HG03066 (cell line): ENCODE measurements around the gene C5.
"Not testable (repeated sequence)": the region's sequence is repeated elsewhere in the genome, so short reads cannot be mapped to it uniquely, and the experiment has no call there.

Experiments
- ATAC-seq: cut with Tn5 transposase; IDR thresholded peaks from one replicate; pipeline ENCODE4 v1.9.1; 2021; ENCODE audit warnings: low read depth; ENCODE audit not compliant: unreplicated experiment

The C5 gene

GRCh38 chr9:121050128-121050988 is at the start of gene C5:
C5 (minus strand) TSS chr9:121050275; CDS start chr9:121050246, 29 bp downstream.
- ATAC-seq = no peak

- no peak for ATAC-seq
These were observed 48.6 kb upstream of the C5 start for GRCh38 chr9:121098567-121099198.

- ATAC-seq = no peak
These were observed 45.0 kb upstream of the C5 start for GRCh38 chr9:121095057-121095456.

- ATAC-seq = not testable (repeated sequence)
These were observed 40.7 kb upstream of the C5 start for GRCh38 chr9:121090743-121091142.

- ATAC-seq = no peak
These were observed 38.5 kb upstream of the C5 start for GRCh38 chr9:121088576-121088975.

- ATAC-seq = no peak
These were observed 35.6 kb upstream of the C5 start for GRCh38 chr9:121085661-121086060.

- no peak for ATAC-seq
These were observed 32.0 kb upstream of the C5 start for GRCh38 chr9:121082075-121082474.

- ATAC-seq = peak; percentile 13
These were observed 25.4 kb upstream of the C5 start for GRCh38 chr9:121075251-121076036.

GRCh38 chr9:121074370-121075250 is 24.5 kb upstream of the C5 start, which contains the start of gene CNTRL:
CNTRL (plus strand) TSS chr9:121074955; CDS start chr9:121088327, 13,372 bp downstream.
- peak; percentile 54 for ATAC-seq

GRCh38 chr9:121073038-121073437 is 23.0 kb upstream of the C5 start:
- ATAC-seq = no peak

GRCh38 chr9:121071756-121072421 is 21.8 kb upstream of the C5 start:
- peak; percentile 38 for ATAC-seq

- ATAC-seq = no peak
These were observed 21.3 kb upstream of the C5 start for GRCh38 chr9:121071370-121071755.

GRCh38 chr9:121069396-121069795 is 19.3 kb upstream of the C5 start:
- ATAC-seq = no peak

- ATAC-seq = no peak
These were observed 17.6 kb upstream of the C5 start for GRCh38 chr9:121067640-121068039.

- ATAC-seq = no peak
These were observed 16.8 kb upstream of the C5 start for GRCh38 chr9:121066850-121067249.

GRCh38 chr9:121059998-121060636 is 10.0 kb upstream of the C5 start:
- no peak for ATAC-seq

GRCh38 chr9:121059513-121059912 is 9.4 kb upstream of the C5 start:
- ATAC-seq = no peak

- no peak for ATAC-seq
These were observed 7.7 kb upstream of the C5 start for GRCh38 chr9:121057821-121058220.

- no peak for ATAC-seq
These were observed 5.6 kb upstream of the C5 start for GRCh38 chr9:121055642-121056143.
